GM21786 (cell line): ENCODE data around the gene PBX1.
"Not testable (repeated sequence)": the region's sequence is repeated elsewhere in the genome, so short reads cannot be mapped to it uniquely, and the experiment has no call there.

Source experiments
- ATAC-seq: cut with Tn5 transposase; IDR thresholded peaks from one replicate; pipeline ENCODE4 v1.9.1; 2021; ENCODE audit not compliant: unreplicated experiment

PBX1 gene

DNA sequence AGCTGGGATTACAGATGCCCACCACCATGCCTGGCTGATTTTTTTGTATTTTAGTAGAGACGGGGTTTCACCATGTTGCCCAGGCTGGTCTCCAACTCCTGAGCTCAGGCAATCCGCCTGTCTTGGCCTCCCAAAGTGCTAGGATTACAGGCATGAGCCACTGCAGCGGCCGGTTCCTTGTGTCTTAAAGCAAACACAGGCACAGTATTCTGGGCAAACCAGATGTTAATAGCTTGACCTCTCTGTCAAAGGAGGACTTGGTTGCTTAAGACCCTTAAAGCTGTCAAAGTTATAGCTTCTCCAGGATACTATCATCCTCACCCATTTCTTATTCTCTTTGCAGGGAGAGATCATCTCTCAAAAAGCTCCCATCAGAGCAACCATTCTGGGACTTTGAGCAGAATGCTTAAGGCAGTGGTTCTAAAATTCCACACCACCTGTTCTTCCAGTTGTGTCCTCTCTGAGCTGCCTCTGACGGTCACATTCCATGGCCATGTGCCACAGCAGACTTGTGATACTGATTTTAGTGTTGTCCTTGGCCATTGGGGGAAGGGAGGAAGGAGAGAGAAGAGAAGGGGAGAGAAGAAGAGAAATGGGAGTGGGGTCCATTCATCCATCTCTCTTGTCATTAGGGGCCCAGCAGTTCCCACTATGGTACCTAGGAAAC, 81.8 kb downstream of the PBX1 start:
- no peak for ATAC-seq

DNA sequence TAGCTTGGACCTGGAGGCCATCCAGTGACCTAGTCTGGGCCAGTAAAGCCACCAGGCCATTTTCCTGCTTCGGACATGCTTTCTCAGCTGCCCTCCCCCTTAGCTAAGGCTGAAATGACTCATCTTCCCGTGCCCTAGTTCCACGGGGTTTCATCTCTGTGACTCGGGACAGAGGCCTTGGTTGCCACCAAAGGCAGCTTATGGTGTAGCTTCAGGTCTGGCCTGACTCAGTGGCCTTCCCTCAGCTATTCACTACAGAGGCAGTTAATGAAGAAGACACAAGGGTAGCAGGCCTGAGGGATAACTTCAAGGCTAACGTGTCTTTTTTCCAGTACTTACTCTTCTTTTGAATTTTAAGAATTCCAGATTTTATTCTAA, 82.4 kb downstream of the PBX1 start:
- no peak for ATAC-seq

DNA sequence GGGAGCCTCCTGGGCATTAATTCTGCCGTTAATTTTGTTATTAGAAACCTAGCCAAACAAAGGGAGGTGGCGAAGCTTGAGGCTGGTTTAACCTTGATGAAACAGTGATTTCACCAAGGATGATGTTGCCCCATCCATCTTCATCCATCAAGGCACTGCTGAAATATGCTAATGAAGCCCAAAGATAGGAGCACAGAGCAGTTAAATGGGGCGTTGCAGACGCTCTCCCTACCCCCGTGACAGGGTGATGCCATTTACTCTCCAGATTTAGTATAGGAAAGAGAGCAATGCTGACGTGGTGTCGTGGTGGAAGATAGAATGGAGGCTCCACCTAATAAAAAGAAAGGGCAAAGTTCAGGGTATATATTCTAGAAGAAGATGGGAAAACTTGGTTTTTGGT, 84.0 kb downstream of the PBX1 start:
- no peak for ATAC-seq

DNA sequence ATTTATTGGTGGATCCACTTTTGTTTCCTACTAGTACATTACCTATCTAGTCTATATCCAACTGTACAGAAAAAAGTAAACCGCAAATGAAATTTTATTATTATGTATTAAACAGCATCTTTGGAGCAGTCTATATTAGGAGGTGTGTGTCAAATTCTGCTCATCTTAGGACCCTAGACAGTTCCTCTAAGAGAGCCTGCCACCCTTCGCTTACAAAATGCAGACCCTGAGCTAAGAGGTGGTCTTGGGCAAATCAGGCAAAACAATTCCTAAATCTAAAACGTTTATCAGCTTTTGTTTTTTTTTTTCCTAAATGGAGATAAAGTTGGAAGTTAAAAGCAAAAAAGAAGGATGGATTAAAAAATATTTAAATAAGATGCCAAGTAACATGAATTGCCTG, 85.3 kb downstream of the PBX1 start:
- no peak for ATAC-seq

DNA sequence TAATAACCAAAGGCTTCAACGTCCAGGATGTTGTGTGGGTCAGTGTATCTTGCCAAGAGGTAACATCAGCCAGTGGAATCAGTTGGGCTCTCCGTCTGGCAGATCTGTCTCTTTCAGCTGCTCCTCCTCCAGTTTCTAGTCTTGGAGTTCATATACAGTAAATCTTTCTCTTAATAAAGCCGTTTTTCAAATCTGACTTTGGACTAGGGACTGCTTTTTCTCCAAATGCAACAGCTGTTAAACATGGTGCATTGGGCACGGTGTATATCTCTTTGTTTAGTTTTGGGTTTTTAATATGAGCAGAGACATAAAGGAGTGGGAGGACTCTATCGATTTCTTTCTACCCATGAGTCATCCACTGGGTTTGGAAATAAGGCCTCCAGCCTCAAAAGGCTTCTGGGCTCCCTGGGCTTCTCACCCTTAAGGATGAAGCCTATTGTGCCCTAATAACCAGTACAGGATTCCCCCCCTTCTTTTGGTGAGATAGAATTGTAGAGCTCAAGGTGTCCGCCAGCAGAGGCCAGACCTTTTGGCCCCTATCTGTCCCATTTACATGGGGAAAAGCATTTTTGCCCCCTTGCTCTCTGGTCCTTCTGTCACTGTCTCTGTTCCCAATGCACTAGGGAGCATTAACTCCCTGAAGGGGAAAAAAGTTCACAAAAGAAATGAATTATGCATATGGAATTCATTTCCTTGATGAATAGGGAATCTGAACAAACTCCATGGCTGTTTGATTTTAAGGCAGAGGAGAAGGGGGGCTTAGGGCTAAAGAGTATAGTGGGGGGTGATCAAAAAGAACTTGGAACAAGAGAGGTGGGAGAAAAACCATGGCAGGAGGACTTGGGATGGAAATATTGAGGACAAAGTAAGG, 86.0 kb downstream of the PBX1 start:
- no peak for ATAC-seq

DNA sequence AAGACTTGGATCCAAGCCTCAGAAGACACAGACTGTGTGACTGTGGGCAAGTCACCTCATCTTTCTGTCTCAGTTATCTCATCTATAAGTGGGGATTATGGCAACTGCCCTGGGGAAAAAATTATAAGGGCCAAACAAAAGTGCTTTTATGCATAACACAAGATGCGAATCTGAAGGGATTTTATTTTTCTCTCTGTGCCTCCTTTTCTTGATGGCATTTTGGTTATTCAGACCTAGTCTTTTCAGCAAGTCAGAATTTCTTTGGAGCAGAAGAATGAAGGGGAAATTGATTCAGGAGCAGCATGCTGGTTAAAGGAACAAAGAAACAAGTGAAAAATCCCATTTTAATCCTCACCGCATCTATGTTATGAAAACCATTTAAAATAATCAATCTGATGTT, 86.9 kb downstream of the PBX1 start:
- no peak for ATAC-seq

DNA sequence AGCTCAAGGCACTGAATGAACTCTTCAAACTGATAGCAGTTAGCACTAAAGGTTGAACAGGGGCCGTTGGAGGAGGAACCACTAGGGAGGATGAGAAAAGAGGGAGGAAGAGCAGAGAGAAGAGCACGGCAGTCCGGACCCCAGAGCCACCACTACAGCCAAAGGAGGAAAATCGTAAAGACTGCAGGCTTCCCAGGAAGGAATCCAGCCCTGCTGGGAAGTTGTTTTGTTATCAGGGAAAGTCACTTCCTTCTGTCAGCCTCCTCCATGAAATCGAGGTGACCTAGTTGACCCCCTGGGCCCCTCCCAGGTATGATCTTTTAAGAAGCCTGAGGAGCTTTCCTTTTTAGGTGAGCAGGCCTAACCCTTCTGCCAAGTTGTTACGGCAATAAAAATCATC, 88.2 kb downstream of the PBX1 start:
- no peak for ATAC-seq

DNA sequence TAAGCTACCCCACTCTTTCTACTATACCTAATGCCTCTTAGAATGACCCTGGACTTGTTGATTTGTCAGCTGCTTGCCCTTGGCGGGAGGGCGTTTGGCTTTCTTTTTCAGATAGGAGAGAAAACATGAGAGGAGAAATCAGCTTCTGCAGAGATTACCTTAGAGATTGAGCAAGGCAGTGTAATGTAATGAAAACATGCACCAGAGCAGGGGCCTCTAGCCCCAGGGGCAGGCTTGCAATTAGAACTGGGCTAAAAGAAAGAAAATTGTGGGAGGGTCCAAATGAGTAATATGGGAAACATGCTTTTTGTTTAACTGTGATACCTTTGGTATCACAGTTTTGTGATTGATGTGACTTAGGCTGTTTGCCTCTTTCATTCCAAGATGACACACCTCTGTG, 89.7 kb downstream of the PBX1 start:
- ATAC-seq: no peak

DNA sequence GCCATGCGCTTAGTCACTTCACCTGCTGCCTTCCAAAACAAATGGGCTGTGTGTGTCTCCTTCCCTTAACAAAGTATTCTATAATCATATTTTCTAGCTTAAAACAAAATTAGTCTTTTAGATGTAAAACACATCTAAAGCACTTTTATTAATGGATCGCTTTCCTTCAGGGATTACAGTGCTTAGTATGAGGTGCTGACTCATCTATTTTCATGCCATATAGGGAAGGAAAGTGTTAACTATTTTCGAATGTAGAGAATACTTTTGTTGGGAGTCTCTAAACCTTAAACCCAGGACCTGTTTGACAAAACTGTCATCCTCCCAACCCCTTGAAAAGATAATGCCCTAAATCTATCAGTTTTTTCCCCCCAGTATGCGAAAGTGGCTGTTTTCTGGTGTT, 90.2 kb downstream of the PBX1 start:
- no peak for ATAC-seq

DNA sequence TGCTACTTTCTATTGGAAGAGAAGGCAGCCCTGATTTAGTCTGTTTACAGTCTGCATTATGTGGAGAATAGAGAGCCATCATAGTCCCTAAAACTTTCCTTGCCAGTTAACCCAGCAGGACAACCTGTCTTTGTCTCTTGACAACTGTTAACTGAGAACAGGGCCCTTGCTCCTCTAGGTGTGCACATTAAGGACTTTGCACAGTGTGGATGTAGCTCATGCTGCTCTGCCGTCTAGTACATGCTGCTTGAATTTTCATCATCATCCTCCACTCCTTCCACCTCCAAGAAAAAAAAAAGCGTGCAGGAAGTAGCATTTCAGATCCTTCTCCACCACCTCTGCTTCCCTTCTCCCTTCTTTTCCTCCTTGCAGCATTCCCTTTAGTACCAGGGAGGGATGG, 91.5 kb downstream of the PBX1 start:
- no peak for ATAC-seq

DNA sequence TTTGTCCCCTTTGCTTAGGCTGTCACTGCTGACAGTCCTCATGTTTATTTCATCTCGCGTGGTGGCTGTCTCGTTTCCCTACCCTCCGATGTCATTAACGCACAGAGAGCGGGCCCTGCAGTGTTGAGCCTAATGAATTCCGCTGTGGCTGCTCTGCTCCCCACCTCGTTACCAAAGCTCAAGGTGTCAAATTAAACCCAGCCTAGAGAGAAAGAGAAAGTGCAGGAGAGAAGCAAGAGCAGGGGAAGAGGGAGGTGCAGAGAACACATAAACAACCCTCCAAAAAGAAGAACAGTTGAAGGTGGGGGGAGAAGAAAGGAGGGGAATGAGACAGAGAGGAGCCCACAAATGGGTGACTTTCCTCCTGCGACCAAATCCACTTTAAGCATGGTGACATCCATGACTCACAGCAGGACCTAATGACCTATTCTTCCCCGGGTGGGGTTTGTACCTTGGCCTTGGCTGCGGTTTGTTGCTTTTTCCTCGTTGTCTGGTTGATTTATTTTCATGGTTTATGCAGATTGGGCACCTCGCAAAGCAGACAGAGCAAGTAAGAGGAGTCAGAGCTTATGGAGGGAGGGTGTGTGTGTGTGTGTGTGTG, 92.5 kb downstream of the PBX1 start:
- ATAC-seq: no peak

DNA sequence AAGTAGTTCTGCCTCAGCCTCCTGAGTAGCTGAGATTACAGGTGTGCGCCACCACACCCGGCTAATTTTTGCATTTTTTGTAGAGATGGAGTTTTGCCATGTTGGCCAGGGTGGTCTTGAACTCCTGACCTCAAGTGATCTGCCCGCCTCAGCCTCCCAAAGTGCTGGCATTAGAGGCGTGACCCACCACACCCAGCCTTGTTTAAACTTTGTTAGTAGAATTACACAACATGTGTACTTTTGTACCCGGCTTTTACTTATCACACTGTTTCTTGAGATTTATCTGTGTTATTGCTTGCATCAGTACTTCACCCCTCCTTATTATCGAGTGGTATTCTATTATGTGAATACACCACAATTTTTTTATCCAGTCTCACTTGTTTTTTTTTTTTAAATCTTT, 94.0 kb downstream of the PBX1 start:
- ATAC-seq: not testable (repeated sequence)

DNA sequence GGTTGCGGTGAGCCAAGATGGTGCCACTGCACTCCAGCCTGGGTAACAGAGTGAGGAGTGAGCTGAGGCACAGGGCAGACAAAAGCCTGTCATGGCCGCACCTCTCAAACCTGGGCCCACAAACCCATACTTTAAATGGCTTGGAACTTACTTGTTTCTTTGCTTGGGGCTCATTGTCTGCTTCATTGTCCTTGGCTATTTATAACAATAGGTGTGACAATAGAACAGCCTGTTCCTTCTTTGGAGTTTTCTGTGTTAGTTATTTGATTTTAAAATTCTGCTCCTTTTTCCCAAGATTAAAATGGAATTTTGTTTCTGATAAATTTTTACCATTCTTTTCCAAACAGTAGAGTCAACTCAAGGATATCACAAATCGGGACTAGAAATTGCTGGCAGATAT, 94.7 kb downstream of the PBX1 start:
- no peak for ATAC-seq

DNA sequence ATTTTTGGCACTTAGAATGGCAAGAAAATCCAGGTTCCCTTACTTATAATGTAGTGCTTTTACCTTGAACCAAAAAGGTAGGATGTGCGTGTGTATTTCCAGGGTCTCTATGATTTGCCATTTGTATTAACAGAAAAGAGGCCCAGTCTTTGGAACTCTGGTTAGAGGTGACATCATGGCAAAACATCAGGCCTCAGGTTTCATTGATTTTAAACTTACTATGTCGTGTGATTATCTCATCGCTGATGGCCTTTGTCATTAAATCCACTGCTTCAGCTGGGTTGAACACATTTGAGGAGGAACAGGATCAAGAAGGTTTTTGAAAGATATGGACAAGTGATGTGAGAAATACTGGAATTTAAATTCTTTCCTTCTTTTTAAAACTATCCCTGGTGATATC, 95.2 kb downstream of the PBX1 start:
- ATAC-seq: no peak

DNA sequence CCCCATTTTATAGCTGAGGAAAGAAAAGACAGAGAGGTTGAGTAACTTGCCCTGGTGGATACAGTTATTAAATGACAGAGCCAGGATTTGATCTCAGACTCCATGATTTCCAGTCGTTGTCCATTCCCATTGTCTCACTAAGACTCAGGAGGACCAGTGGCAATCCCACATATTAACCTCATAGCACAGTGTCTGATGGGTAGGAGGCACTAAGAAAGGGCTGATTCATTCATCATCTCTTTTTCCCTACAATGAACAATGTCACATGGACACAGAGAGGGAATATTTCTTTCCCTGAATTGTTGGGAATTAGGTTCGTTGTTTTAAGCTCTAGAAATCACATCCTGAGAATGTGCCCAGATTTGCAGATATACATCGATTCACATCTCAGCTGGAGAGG, 99.9 kb downstream of the PBX1 start:
- ATAC-seq: no peak

DNA sequence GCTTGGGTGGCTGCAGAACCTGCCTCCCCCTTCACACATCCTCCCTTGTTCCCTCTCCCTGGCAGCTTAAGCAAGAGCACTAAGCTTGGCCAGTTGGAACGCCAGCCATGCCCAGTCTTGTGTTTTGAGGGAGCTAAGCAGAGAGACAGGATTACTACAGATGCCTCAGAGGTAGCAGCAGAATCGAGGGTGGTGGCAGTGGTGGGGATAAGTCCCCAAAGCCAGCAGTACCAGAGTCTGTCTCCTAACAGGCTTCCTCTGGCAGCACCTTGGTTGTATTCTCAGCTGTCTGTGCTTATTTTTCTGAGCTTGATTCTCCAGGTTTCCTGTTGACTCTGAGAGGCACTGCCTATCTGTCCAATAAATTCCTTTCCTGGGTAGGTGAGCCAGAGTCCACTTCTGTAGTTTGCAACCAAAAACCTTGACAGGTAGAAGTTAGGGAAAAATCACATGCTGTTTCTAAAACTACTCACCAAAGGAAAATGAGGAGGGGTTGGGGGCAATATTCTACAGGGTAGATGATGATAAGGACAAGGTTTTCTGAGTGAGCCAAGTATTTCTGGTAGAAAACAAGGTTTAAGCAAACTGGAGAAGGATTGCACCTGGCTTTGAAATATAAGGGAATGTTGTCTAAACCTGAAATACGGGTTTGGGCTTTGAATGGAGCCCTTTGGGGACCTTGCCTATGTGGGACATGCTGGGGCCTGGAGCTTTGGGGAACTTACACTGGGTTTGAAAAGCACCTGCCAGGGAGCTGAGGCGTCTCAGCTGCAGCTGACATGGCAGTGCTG, 100.8 kb downstream of the PBX1 start:
- peak; percentile 23 for ATAC-seq

DNA sequence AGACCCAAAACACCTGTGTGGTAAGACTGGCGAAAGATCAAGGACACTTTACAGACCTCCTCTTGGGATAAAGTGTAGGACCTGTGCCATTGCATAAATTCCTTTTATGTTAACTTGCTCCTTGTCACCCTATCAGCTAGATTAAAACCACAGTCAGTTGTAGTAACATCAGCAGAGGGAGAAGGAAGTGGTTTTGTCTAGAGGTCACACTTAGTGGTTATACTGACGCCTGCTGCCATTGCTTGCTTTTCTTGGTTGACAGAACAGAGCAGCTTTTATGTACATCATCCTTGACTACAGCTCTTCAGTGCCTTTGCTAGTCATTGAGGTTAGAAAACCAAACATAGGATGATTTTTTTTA, 101.4 kb downstream of the PBX1 start:
- ATAC-seq: peak; percentile 57

DNA sequence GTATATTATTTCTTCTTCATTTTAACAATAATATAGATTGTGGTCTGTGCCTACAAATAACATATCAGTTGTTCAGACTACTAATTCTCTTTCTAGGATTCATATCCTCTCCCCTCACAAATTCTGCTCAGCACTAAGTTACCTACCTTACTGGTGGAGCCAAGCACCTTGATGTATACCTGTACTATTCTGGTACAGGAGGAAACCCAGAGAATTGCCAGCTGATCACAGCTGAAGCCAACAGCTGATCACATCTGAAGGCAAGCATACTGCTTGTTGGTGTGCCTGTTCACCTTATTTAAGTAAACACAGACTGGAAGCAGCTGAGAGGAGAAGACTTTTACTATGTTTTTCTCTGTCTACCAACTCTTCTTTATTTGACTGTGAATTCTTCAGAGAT, 101.8 kb downstream of the PBX1 start:
- ATAC-seq: no peak

DNA sequence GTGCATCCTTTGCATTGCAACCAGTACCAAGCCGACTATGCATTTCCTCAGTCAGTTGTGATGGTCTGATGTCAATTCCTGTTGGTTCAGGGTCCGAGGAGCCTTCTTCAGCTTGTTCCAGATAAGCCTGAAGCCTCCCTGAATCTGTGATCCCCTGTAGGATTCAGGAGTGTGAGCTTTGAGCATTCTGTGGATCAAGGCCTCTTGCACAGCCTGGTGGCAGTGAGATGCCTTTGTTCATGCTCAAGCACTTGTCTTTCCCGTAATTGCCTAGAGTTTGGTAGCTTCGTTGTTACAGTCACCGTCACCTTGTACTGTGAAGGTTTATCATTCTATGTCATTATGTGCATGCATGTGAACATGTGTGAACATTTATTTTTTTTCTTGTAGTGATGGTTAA, 103.5 kb downstream of the PBX1 start:
- no peak for ATAC-seq

DNA sequence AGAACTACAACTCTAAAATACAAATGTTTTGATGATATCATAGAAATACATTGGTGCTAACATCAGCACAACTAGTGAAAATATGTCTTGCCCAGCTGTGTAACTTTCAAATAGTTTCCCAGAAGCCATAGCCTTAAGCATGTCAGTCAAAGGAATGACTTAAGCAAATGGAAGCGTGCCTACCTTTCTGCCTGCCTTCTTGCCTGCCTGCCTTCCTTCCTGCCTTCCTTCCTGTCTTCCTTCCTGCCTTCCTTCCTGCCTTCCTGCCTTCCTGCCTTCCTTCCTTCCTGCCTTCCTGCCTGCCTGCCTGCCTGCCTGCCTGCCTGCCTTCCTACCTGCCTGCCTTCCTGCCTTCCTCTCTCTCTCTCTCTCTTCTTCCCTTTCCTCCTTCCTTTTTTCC, 104.0 kb downstream of the PBX1 start:
- ATAC-seq: no peak

DNA sequence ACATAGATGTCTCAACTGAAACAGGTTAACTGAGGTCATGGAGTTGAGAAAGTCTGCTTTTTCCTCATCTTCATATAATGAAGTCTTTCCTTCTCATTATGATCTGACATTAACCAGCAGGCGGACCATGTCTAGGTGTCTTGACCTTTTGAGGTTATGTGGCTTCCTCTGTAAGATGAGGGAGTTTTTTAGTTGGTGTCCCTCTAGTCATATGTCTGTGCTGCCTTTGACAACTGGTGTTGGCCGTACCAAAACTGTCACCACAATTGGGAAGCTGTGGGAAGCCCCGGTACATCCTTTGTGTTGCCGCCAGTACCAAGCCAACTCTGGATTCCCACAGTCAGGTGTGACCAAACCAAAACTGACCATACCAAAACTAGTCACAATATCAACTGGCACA, 105.1 kb downstream of the PBX1 start:
- no peak for ATAC-seq

DNA sequence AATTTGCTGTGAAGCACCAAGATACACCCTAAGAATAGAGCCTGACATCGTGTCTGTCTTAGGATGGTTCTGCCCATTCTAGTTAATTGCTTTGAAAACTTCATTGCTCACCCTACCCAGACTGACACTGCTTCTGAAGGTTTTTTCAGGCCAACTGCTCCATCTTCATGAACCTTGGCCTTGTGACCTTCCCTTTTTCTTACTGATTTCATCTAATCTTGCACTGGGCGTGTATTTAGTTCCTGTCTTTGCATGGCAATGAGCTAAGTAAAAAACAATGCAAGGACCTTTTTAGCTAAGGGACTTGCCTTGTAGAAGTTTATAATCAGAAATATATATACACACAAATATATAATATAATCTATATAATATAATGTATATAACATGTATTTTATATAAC, 108.0 kb downstream of the PBX1 start:
- ATAC-seq: no peak
